IPS-18c (cell line): ENCODE data around the gene CDK5RAP2.

Source experiments
- H3K4me3 ChIP-seq: 2 replicates; pipeline ENCODE4 v1.7.0; 2013; ENCODE audit warnings: low read depth, mild to moderate bottlenecking, low read length, moderate library complexity; ENCODE audit not compliant: insufficient read depth
- H3K9me3 ChIP-seq: one replicate; pipeline ENCODE4 v1.6.1; 2013; ENCODE audit warnings: mild to moderate bottlenecking, low read length, moderate library complexity; ENCODE audit not compliant: control insufficient read depth, insufficient read depth

The CDK5RAP2 gene

GRCh38 chr9:120377268-120378159 lies 202.5 kb downstream of the CDK5RAP2 start:
- H3K4me3 ChIP-seq, result no peak overlapping the region

DNA sequence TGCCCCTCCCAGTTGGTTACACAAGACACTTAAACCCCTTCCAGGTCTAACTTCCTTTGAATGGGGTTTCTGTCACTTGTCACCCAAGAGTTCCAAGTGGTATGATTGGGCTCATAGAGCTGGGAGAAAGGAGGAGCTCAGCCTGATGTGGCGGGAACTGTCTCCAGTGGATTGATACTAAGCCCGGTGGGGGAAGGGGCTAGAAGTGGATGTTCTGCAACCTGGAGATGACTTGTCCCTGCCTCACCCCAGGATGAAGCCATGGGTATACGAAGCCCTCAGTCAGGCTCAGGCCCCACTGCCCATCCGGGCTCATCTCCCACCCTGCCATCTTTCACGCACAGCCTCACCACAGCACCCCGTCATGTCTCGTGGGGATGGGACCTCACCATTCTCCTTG lies 203.9 kb downstream of the CDK5RAP2 start:
- H3K4me3 ChIP-seq, result no peak overlapping the region
- H3K9me3 ChIP-seq, result peaks cover 5% of the 10 kb centered on the region

More at GRCh38 chr9:120377268-120378159, 202.5 kb downstream of the CDK5RAP2 start:
- H3K9me3 ChIP-seq, result peaks cover 5% of the 10 kb centered on the region

GRCh38 chr9:120375316-120375715 lies 204.7 kb downstream of the CDK5RAP2 start:
- no peak overlapping the region for H3K4me3 ChIP-seq
- peaks cover 5% of the 10 kb centered on the region for H3K9me3 ChIP-seq

DNA sequence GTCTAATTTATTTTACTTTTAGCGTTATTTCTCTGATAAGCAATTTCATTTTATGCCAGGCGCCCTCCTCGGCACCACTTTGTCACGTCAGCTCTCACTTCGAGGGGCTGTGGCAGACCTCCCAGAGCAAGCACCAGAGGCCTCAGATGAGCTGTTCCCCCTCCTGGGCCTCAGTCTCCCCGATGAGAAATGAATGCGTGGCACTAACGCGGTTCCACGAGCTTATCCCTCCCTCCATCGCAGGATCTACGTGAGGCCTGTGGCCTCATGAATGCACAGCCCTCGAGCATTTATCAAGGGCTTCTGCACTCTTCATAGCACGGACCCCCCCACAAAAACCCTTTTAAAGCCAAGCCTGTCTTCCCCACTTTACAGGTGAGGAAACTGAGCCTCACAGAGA lies 205.2 kb downstream of the CDK5RAP2 start:
- H3K4me3 ChIP-seq, result no peak overlapping the region
- H3K9me3 ChIP-seq, result peaks cover 4% of the 10 kb centered on the region

DNA sequence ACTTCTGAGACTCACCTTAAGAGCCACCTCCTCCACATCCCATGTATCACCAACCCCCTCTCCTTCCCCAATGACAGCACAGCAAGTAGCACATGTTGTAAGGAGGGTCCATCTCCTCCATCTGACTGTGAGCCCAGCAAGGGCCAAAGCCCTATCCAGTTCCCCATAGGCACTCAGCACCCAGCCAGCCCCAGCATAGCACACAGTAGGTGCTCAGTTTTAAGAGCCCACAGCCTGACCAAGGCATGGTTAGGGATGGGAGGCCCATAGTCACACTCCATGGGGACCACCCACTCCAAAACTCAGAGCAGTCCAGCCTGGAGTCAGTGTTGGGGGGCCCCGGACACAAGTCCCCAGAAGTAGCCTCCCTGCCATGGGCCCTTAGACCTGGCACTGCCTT lies 205.7 kb downstream of the CDK5RAP2 start:
- no peak overlapping the region for H3K4me3 ChIP-seq
- H3K9me3 ChIP-seq, result peaks cover 2% of the 10 kb centered on the region

- no peaks in the 10 kb centered on the region for H3K9me3 ChIP-seq
- H3K4me3 ChIP-seq, result no peak overlapping the region
Measured at GRCh38 chr9:120372040-120372439, 207.9 kb downstream of the CDK5RAP2 start.

DNA sequence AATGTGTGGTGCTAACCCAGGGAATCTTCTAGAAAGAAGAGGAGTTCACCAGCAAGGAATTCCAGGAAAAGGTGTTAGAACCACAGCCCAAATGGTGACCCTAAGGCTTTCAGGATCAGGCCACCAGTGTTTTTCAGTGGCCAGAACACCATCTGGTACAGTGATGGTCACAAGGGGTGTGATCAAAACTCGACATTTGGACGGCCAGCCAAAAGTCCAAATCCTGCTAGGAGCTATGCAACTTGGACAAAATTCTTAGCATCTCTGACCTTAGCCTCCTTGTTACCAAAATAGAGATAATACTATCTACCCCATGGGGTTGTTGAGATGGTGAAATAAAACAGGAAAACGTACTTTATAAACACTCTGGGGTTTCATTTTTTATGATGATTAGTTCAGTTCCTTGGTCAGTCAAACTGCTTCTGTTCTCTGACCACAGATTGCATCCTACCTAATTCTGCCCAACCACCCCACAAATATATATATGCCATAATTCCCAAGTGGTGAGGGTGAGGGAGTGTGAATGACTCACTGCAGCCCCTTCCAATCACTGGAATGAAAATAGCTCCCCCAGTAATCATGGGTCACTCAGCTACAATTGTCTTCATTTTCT lies 210.3 kb downstream of the CDK5RAP2 start:
- H3K4me3 ChIP-seq, result no peak overlapping the region
- no peaks in the 10 kb centered on the region for H3K9me3 ChIP-seq

GRCh38 chr9:120368799-120369198 lies 211.2 kb downstream of the CDK5RAP2 start:
- Histone ChIP-seq H3K9me3 (no peaks in the 10 kb centered on the region), H3K4me3 (no peak overlapping the region)

- H3K9me3 ChIP-seq, result no peaks in the 10 kb centered on the region
- H3K4me3 ChIP-seq, result no peak overlapping the region
Measured at GRCh38 chr9:120366644-120367019, 213.3 kb downstream of the CDK5RAP2 start.

DNA sequence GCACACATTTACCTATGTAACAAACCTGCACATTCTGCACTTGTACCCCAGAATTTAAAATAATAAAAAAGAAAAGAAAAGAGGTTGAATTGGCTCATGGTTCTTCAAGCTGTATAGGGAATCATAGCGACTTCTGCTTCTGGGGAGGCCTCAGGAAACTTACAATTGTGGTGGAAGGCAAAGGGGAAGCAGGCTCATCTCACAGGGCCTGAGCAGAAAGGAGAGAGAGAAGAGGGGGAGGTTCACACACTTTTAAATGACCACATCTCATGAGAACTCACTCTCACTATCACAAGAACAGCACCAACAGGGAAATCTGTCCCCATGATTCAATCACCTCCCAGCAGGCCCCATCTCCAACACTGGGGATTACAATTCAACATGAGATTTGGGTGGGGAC lies 214.6 kb downstream of the CDK5RAP2 start:
- Histone ChIP-seq H3K9me3 (no peaks in the 10 kb centered on the region), H3K4me3 (no peak overlapping the region)

GRCh38 chr9:120363697-120364096 lies 216.3 kb downstream of the CDK5RAP2 start:
- no peaks in the 10 kb centered on the region for H3K9me3 ChIP-seq
- H3K4me3 ChIP-seq, result no peak overlapping the region

- Histone ChIP-seq H3K4me3 (no peak overlapping the region), H3K9me3 (no peaks in the 10 kb centered on the region)
Measured at GRCh38 chr9:120362446-120362845, 217.5 kb downstream of the CDK5RAP2 start.

GRCh38 chr9:120361551-120361950 lies 218.4 kb downstream of the CDK5RAP2 start:
- H3K9me3 ChIP-seq, result no peaks in the 10 kb centered on the region
- H3K4me3 ChIP-seq, result no peak overlapping the region

DNA sequence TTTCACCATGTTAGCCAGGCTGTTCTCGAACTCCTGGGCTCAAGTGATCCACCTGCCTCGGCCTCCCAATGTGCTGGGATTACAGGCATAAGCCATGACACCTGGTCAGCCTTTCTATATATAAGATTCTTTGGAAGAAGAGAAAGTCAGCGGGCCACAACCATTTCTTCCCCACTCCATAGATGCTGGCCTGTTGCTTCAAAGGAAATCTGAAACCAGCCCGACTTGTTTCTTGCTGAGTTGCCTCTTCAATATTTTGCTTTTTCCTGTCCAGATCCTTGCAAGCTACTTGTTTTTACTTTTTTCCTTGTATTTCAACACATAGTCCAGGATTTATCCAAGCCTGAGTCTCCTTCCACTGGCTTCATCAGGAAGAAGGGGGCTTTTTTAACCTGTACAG lies 219.5 kb downstream of the CDK5RAP2 start:
- no peak overlapping the region for H3K4me3 ChIP-seq
- no peaks in the 10 kb centered on the region for H3K9me3 ChIP-seq

GRCh38 chr9:120360046-120360445 lies 219.9 kb downstream of the CDK5RAP2 start:
- H3K4me3 ChIP-seq, result no peak overlapping the region
- H3K9me3 ChIP-seq, result no peaks in the 10 kb centered on the region

DNA sequence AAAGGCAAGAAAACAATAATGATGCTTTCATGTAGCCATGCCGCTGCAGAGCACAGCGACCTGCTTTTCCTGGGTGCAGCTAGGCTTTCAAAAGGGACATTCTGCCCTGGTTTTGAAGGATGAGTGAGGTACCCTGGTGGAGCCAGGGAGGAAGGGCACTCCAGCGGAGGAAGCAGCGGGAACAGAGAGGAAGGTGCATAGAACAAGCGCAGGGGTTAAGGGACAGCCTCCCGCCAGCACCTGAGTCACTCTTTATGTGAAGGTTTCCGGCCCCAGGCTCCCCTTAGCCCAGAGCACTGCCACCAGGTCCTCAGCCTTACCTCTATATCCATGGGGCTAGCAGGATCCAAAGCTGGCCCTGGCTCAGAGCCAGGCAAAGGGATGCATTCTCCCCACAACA lies 221.1 kb downstream of the CDK5RAP2 start:
- no peak overlapping the region for H3K4me3 ChIP-seq

GRCh38 chr9:120353506-120353905 lies 226.5 kb downstream of the CDK5RAP2 start:
- Histone ChIP-seq H3K9me3 (peaks cover 2% of the 10 kb centered on the region), H3K4me3 (no peak overlapping the region)

More for the DNA sequence above, 221.1 kb downstream of the CDK5RAP2 start:
- H3K9me3 ChIP-seq, result no peaks in the 10 kb centered on the region

DNA sequence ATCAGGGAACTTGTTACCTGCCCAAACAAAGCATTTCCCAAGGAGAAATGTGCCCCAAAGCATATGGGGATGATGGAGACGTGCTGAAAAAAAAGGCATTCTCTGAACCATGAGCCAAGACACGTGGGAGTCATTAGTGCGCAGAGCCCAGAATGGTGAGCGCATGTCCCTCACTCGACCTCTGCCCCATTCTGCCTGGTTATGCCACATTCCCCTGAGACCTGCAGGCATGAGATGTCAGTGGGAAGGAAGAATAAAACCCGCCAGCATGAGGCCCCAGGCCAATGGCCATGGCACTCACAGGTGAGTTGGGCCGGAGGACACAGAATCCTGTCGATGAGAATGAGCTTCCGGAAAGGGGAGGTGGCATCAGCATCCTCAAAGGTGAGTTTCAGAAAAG lies 228.9 kb downstream of the CDK5RAP2 start:
- Histone ChIP-seq H3K4me3 (no peak overlapping the region), H3K9me3 (peaks cover 2% of the 10 kb centered on the region)
